Gastrocnemius medialis (tissue), 4 donors: Measurements from ENCODE around the gene WDR31. TPM values are rescaled to one million over a fixed set of nuclear protein-coding genes. Genes with fewer than 3 reads are reported as not detected.

ENCODE experiments used
- ATAC-seq, 2 donors: fragments of 150-250 bp; one replicate each; pipeline ENCODE4 v1.9.1; 2016
- DNase-seq, 2 donors: peaks; one replicate each; pipeline ENCODE4 v3.0.0-alpha.2; 2019
- H3K27ac ChIP-seq, 4 donors: fragments of 200-600 bp; sonication (generic); 1 replicate in 1 of 4; 2 replicates in 3 of 4; pipeline ENCODE4 v1.5.1; 2016 to 2018; ENCODE audit warnings: mild to moderate bottlenecking in 2 of 4, moderate library complexity in 1 of 4
- H3K27me3 ChIP-seq, 3 donors: fragments of 200-600 bp; sonication (generic) in 2 of 3; 1 replicate in 1 of 3; 2 replicates in 2 of 3; pipeline versions ENCODE4 v1.5.1 to v1.6.0; 2016 to 2019; ENCODE audit warnings: mild to moderate bottlenecking in 1 of 3, moderate library complexity in 1 of 3
- H3K36me3 ChIP-seq, 2 donors: fragments of 200-600 bp; sonication (generic) in 1 of 2; one replicate each; pipeline ENCODE4 v1.5.1; 2017 to 2018
- H3K4me1 ChIP-seq, 2 donors: fragments of 200-600 bp; sonication (generic) in 1 of 2; one replicate each; pipeline ENCODE4 v1.5.1; 2016 to 2017; ENCODE audit warnings: mild to moderate bottlenecking in 2 of 2
- H3K4me3 ChIP-seq, 4 donors: fragments of 200-600 bp; sonication (generic) in 3 of 4; 1 replicate in 1 of 4; 2 replicates in 3 of 4; pipeline ENCODE4 v1.5.1; 2016 to 2019; ENCODE audit warnings: mild to moderate bottlenecking in 2 of 4
- H3K9me3 ChIP-seq, 3 donors: fragments of 200-600 bp; sonication (generic) in 2 of 3; 1 replicate in 1 of 3; 2 replicates in 2 of 3; pipeline ENCODE4 v1.5.1; 2016 to 2019
- POLR2A ChIP-seq, 2 donors: fragments of 450-650 bp; IDR thresholded peaks; one replicate each; pipeline ENCODE4 v1.6.1; 2017; ENCODE audit warnings: antibody characterized with exemption in 2 of 2, mild to moderate bottlenecking in 2 of 2, moderate library complexity in 2 of 2
- in situ Hi-C, 4 donors: fragments of 200-750 bp; cut with MboI; loops; one replicate each; pipeline versions ENCODE4 v1.15.0 to v1.8.0; 2017; ENCODE audit warnings: low sequenced_read_pairs in 4 of 4
- intact Hi-C: fragments of 100-400 bp; cut with DNase I; formaldehyde crosslinking; loops from one replicate; pipeline ENCODE4 v1.15.1; 2023; ENCODE audit warnings: low total_unique reads
- total RNA-seq, 4 donors: library from RNA; depleted of rRNA; stranded (reverse); fragments of >200 nt; gene quantifications; one replicate each; pipeline versions ENCODE4 v1.1.0 to v1.2.3, GENCODE V29; 2016
- TF ChIP-seq, protein P1 (sequence below), 5 experiments: fragments of 450-650 bp in 3 of 5; fragments of 200-600 bp in 2 of 5; sonication (generic) in 2 of 5; IDR thresholded peaks in 4 of 5; conservative IDR thresholded peaks in 1 of 5; 1 replicate in 4 of 5; 2 replicates in 1 of 5; pipeline ENCODE4 v1.5.1; 2016 to 2019; ENCODE audit warnings: antibody characterized with exemption in 5 of 5, mild to moderate bottlenecking in 3 of 5, moderate library complexity in 3 of 5

Gene WDR31
- total RNA-seq, 4 donors from 2014 or later: 0.29 to 1.1 (median 0.36) TPM; not detected in 1

DNA sequence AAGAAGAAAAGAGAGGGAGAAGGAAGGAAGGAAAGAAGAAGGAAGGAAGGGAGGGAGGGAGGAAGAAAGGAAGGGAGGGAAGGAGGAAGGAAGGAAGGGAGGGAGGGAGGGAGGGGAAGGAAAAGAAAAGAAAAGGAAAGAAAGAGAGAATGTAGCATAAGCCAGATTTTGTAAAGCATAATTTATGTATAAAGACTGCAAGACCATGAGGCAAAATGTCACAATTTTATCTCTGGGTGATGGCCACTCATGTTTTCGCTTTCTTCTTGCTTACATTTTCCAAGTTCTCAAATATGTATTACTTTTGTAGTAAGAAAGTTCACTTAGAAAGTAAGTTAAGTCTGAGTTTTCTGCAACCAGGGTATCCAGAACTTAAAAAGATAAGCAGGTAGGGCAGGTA lies 33.5 kb downstream of the WDR31 start:
- H3K27ac ChIP-seq: no peak overlapping the region
- DNase-seq (no peak), ATAC-seq (no peak)
- peaks cover 0 to 3% (median 0%) of the 10 kb centered on the region in 3 donors for H3K27me3 ChIP-seq
- H3K4me1 ChIP-seq: peaks cover 0 to 3% of the 10 kb centered on the region in 2 donors
- no peak overlapping the region for H3K4me3 ChIP-seq
- no peak for TF ChIP-seq POLR2A (IDR thresholded peaks at IDR 0.05)
- TF ChIP-seq, protein P1, sequence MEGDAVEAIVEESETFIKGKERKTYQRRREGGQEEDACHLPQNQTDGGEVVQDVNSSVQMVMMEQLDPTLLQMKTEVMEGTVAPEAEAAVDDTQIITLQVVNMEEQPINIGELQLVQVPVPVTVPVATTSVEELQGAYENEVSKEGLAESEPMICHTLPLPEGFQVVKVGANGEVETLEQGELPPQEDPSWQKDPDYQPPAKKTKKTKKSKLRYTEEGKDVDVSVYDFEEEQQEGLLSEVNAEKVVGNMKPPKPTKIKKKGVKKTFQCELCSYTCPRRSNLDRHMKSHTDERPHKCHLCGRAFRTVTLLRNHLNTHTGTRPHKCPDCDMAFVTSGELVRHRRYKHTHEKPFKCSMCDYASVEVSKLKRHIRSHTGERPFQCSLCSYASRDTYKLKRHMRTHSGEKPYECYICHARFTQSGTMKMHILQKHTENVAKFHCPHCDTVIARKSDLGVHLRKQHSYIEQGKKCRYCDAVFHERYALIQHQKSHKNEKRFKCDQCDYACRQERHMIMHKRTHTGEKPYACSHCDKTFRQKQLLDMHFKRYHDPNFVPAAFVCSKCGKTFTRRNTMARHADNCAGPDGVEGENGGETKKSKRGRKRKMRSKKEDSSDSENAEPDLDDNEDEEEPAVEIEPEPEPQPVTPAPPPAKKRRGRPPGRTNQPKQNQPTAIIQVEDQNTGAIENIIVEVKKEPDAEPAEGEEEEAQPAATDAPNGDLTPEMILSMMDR (IDR thresholded peaks at IDR 0.05 in 4 of 5, conservative IDR thresholded peaks at IDR 0.05 in 1 of 5): no peak
- H3K36me3 ChIP-seq: no peaks in the 10 kb centered on the region
- in situ Hi-C loops: loop anchor here in 1 of 4 donors (25.0 kb wide), 1 partner anchor 356 kb away; no protein-coding TSS in a partner anchor
- H3K9me3 ChIP-seq: no peaks in the 10 kb centered on the region
- intact Hi-C loops: no loop called here

DNA sequence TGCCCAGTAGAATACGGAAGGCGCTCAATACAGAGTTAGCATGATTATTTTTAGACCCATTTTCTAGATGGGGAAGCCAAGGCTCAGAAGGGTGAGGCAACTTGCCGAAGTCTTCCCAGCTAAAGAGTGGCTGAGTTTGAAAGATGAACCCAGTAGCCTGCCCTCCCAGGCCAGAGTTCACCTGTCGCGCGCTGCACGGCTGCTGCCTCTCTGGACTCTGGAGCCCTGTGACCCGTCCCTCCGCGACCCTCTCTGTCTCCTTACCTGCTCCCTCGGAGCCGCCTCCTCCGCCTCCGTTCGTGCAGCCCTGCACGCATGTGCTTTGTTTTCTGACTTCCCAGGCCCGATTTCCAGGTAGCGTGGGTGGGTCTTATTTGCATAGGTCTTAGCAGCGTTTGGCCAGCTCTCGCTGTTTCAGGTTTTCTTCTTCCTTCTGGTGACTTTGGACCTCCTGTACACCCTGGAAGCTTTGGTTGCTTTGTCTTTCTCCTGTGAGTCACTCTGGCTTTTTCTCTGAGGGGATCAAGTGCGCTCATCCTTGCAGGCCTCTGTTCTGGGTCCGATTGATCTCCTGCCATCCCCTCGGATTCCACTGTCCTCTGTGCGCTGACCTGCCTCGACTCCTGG lies 37.2 kb downstream of the WDR31 start, which contains the start of gene RNF183:
TSS of gene RNF183 (minus strand) at position 585 of the 627 bp plus-strand sequence. CDS start 5,192 bp downstream, outside the sequence.
- no peak for ATAC-seq
- TF ChIP-seq, protein P1 (IDR thresholded peaks at IDR 0.05 in 4 of 5, conservative IDR thresholded peaks at IDR 0.05 in 1 of 5): no peak
- no peak for TF ChIP-seq POLR2A (IDR thresholded peaks at IDR 0.05)
- H3K36me3 ChIP-seq: no peaks in the 10 kb centered on the region
- DNase-seq: no peak
- no peaks in the 10 kb centered on the region for H3K9me3 ChIP-seq
- no peaks in the 10 kb centered on the region for H3K4me1 ChIP-seq
- intact Hi-C loops (no loop called here), in situ Hi-C loops (loop anchor here in 1 of 4 donors (25.0 kb wide), 1 partner anchor 359 kb away; no protein-coding TSS in a partner anchor)
- no peak within 1 kb of the TSS for H3K4me3 ChIP-seq
- no peak within 1 kb of the TSS for H3K27ac ChIP-seq
- H3K27me3 ChIP-seq: peaks cover 0 to 3% (median 0%) of the 10 kb centered on the region in 3 donors

DNA sequence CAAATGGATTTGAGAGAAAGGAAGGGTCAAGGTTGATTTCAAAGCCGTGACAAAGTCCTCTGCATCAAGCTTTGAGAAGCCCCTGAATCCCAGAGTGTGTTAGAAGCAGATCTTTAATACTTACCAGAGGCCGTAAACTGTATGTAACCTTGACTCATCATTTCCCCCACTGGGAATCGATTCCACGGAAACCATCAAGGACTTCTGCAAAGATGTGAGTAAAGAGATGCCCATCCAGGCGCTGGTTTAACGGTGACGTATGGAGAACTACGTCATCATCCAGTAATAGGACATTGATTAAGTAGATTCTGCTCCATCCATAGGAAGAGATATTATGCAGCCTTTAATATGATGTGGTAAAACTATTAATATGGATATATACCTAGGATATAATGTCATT lies 38.5 kb downstream of the WDR31 start:
- no peaks in the 10 kb centered on the region for H3K9me3 ChIP-seq
- DNase-seq (no peak), ATAC-seq (no peak)
- no peaks in the 10 kb centered on the region for H3K36me3 ChIP-seq
- peaks cover 0 to 3% (median 0%) of the 10 kb centered on the region in 3 donors for H3K27me3 ChIP-seq
- H3K4me3 ChIP-seq: no peak overlapping the region
- TF ChIP-seq, protein P1 (IDR thresholded peaks at IDR 0.05 in 4 of 5, conservative IDR thresholded peaks at IDR 0.05 in 1 of 5): no peak
- no peak for TF ChIP-seq POLR2A (IDR thresholded peaks at IDR 0.05)
- intact Hi-C loops: no loop called here
- no peak overlapping the region for H3K27ac ChIP-seq
- H3K4me1 ChIP-seq: no peaks in the 10 kb centered on the region
- in situ Hi-C loops: loop anchor here in 1 of 4 donors (25.0 kb wide), 1 partner anchor 361 kb away; no protein-coding TSS in a partner anchor

DNA sequence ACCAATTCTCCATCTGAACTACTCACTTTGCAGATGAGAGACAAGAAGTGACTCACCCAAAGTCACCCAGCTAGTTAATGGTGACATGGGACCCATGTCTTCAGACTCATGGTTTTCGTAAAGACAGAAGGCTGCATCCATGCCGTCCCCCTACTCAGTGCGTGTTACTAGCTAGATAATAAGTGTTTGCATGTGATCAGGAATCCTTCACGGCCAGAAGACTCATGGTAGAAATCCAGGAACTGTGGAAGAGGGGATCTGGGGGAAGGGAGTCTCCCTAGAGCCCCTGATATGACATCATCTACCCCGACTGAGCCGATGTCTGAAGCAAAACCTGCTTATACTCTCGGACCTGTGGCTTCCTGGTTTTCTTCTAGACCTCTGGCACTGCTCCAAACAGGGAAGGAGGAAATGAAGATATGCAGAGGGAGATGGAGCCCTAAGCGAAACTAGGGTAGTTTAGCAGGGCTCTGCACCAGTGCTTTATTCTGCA lies 40.2 kb downstream of the WDR31 start:
- no peak for TF ChIP-seq POLR2A (IDR thresholded peaks at IDR 0.05)
- TF ChIP-seq, protein P1 (IDR thresholded peaks at IDR 0.05 in 4 of 5, conservative IDR thresholded peaks at IDR 0.05 in 1 of 5): no peak
- Histone ChIP-seq H3K4me1 (no peaks in the 10 kb centered on the region), H3K27ac (no peak overlapping the region), H3K36me3 (no peaks in the 10 kb centered on the region), H3K4me3 (no peak overlapping the region), H3K27me3 (peaks cover 0 to 3% (median 0%) of the 10 kb centered on the region in 3 donors), H3K9me3 (no peaks in the 10 kb centered on the region)
- DNase-seq (no peak), ATAC-seq (no peak)
- in situ Hi-C loops (loop anchor here in 1 of 4 donors (25.0 kb wide), 1 partner anchor 362 kb away; no protein-coding TSS in a partner anchor), intact Hi-C loops (no loop called here)
